ENCODE results near the gene SFMBT2. TPM values are rescaled to one million over a fixed set of nuclear protein-coding genes. Genes with fewer than 3 reads are reported as not detected.
A peak's percentile ranks its signal among the peaks of the same experiment; 100 is the strongest.

Gene SFMBT2
- total RNA-seq, 1 donor from 2014 or later = 11.0 TPM

- H3K27ac ChIP-seq (replicated peaks) = no peak overlapping the region
- peaks cover 5% of the 10 kb centered on the region for H3K9me3 ChIP-seq (replicated peaks)
- no peaks in the 10 kb centered on the region for H3K4me1 ChIP-seq
- H3K36me3 ChIP-seq = no peaks in the 10 kb centered on the region
- TF ChIP-seq, protein P1, sequence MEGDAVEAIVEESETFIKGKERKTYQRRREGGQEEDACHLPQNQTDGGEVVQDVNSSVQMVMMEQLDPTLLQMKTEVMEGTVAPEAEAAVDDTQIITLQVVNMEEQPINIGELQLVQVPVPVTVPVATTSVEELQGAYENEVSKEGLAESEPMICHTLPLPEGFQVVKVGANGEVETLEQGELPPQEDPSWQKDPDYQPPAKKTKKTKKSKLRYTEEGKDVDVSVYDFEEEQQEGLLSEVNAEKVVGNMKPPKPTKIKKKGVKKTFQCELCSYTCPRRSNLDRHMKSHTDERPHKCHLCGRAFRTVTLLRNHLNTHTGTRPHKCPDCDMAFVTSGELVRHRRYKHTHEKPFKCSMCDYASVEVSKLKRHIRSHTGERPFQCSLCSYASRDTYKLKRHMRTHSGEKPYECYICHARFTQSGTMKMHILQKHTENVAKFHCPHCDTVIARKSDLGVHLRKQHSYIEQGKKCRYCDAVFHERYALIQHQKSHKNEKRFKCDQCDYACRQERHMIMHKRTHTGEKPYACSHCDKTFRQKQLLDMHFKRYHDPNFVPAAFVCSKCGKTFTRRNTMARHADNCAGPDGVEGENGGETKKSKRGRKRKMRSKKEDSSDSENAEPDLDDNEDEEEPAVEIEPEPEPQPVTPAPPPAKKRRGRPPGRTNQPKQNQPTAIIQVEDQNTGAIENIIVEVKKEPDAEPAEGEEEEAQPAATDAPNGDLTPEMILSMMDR (IDR thresholded peaks at IDR 0.05; ENCODE audit: borderline replicate concordance) = no peak
- H3K27me3 ChIP-seq (ENCODE audit: low read depth) = peaks cover 55% of the 10 kb centered on the region
- DNase-seq = no peak
- no peak overlapping the region for H3K4me3 ChIP-seq
- intact Hi-C loops (cut with micrococcal nuclease) = no loop called here
Measured at GRCh38 chr10:7130191-7130911, 280.5 kb downstream of the SFMBT2 start.

DNA sequence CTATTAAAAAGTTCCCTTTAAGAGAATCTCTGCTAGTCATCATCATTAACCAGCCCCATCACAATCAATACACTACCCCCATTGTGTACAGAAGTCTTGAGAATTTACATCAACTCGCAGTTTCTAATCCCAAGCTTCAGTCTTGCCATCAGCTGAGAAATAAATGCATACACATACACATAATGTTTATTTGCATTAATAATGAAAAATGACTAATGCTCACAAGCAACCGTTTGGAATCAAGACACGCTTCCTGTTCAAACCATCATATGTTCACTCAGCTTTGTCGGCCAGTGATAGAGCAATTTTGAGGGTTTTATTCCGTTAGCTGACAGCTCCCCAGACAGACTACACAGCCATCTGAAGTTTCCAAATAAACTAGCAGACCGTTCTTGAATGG lies 287.1 kb downstream of the SFMBT2 start:
- TF ChIP-seq, protein P1 (IDR thresholded peaks at IDR 0.05; ENCODE audit: borderline replicate concordance) = no peak
- Histone ChIP-seq H3K4me3 (no peak overlapping the region), H3K27ac (replicated peaks) (no peak overlapping the region), H3K27me3 (ENCODE audit: low read depth) (peaks cover 20% of the 10 kb centered on the region), H3K4me1 (no peaks in the 10 kb centered on the region), H3K9me3 (replicated peaks) (no peaks in the 10 kb centered on the region), H3K36me3 (no peaks in the 10 kb centered on the region)
- intact Hi-C loops (cut with micrococcal nuclease) = loop anchor here (5.0 kb wide), 1 partner anchor 294 kb away; no protein-coding TSS in a partner anchor
- no peak for DNase-seq

GRCh38 chr10:7122561-7122960 lies 288.3 kb downstream of the SFMBT2 start:
- no peak overlapping the region for H3K4me3 ChIP-seq
- peaks cover 20% of the 10 kb centered on the region for H3K27me3 ChIP-seq (ENCODE audit: low read depth)
- H3K4me1 ChIP-seq = no peaks in the 10 kb centered on the region
- H3K9me3 ChIP-seq (replicated peaks) = no peaks in the 10 kb centered on the region
- TF ChIP-seq, protein P1 (IDR thresholded peaks at IDR 0.05; ENCODE audit: borderline replicate concordance) = no peak
- H3K36me3 ChIP-seq = no peaks in the 10 kb centered on the region
- H3K27ac ChIP-seq (replicated peaks) = no peak overlapping the region
- DNase-seq = no peak
- intact Hi-C loops (cut with micrococcal nuclease) = loop anchor here (5.0 kb wide), 1 partner anchor 295 kb away; no protein-coding TSS in a partner anchor

DNA sequence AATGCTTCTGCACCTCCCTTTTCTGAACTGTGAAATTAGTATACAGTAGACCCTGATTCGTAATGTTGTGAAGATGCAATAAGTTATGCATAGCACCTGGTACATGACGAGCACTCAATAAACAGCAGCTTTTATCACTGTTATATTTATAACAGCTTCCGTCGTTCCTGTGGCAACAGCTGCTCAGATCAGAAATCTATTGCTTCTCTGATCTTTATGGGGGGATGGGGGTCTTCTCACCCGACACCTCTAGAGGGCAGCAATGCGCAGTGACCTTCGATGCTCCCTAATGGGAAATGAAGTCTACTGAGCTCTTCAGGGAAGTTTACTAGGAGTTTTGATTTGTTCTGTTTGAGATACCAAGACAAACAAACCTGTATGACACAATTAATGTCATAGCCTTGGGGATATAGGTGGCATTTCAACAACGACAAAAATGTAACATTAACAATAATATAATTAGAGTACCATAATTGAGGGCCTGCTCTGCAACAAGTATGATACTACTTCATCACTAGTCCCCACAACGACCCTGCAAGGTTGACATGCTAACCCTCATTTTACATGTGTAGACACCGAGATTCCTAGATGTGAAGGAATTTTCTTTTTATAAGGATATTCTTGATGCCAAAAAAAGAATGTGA lies 289.6 kb downstream of the SFMBT2 start:
- no peaks in the 10 kb centered on the region for H3K4me1 ChIP-seq
- no peak overlapping the region for H3K4me3 ChIP-seq
- H3K27ac ChIP-seq (replicated peaks) = no peak overlapping the region
- TF ChIP-seq, protein P1 (IDR thresholded peaks at IDR 0.05; ENCODE audit: borderline replicate concordance) = peak; percentile 82
- intact Hi-C loops (cut with micrococcal nuclease) = loop anchor here (5.0 kb wide), 1 partner anchor 296 kb away; no protein-coding TSS in a partner anchor
- no peaks in the 10 kb centered on the region for H3K9me3 ChIP-seq (replicated peaks)
- DNase-seq = peak; percentile 46
- no peaks in the 10 kb centered on the region for H3K36me3 ChIP-seq
- H3K27me3 ChIP-seq (ENCODE audit: low read depth) = peaks cover 20% of the 10 kb centered on the region

- Histone ChIP-seq H3K4me3 (no peak overlapping the region), H3K36me3 (no peaks in the 10 kb centered on the region), H3K27ac (replicated peaks) (no peak overlapping the region), H3K27me3 (ENCODE audit: low read depth) (peaks cover 20% of the 10 kb centered on the region), H3K4me1 (no peaks in the 10 kb centered on the region), H3K9me3 (replicated peaks) (no peaks in the 10 kb centered on the region)
- no peak for DNase-seq
- intact Hi-C loops (cut with micrococcal nuclease) = loop anchor here (5.0 kb wide), 1 partner anchor 298 kb away; no protein-coding TSS in a partner anchor
- TF ChIP-seq, protein P1 (IDR thresholded peaks at IDR 0.05; ENCODE audit: borderline replicate concordance) = no peak
Measured at GRCh38 chr10:7119325-7120015, 291.4 kb downstream of the SFMBT2 start.

All from left ventricle myocardium inferior (tissue), 1 donor.